Fibroblast of lung (primary cell): ENCODE results near the gene SPPL2B.

Source experiments
- EZH2 ChIP-seq: IDR thresholded peaks from 2 replicates; pipeline ENCODE4 v1.5.1; 2012; ENCODE audit warnings: low read length, control low read depth, mild to moderate bottlenecking; ENCODE audit errors: missing control alignments
- TF ChIP-seq, protein P1 (sequence below), 2 donors: IDR thresholded peaks in 1 of 2; conservative IDR thresholded peaks in 1 of 2; 1 replicate in 1 of 2; 2 replicates in 1 of 2; pipeline ENCODE4 v1.5.1; 2011 to 2012; ENCODE audit warnings: low read length in 2 of 2, control low read depth in 1 of 2, inconsistent platforms in 1 of 2, low read depth in 1 of 2, mild to moderate bottlenecking in 1 of 2

GRCh38 chr19:2389594-2389993 is 61.1 kb downstream of the SPPL2B start:
- TF ChIP-seq, protein P1, sequence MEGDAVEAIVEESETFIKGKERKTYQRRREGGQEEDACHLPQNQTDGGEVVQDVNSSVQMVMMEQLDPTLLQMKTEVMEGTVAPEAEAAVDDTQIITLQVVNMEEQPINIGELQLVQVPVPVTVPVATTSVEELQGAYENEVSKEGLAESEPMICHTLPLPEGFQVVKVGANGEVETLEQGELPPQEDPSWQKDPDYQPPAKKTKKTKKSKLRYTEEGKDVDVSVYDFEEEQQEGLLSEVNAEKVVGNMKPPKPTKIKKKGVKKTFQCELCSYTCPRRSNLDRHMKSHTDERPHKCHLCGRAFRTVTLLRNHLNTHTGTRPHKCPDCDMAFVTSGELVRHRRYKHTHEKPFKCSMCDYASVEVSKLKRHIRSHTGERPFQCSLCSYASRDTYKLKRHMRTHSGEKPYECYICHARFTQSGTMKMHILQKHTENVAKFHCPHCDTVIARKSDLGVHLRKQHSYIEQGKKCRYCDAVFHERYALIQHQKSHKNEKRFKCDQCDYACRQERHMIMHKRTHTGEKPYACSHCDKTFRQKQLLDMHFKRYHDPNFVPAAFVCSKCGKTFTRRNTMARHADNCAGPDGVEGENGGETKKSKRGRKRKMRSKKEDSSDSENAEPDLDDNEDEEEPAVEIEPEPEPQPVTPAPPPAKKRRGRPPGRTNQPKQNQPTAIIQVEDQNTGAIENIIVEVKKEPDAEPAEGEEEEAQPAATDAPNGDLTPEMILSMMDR (conservative IDR thresholded peaks at IDR 0.05 in 1 of 2, IDR thresholded peaks at IDR 0.05 in 1 of 2; ENCODE audit: low read depth in 1 of 2, low read length in 2 of 2) = no peak
- TF ChIP-seq EZH2 = no peak
